Colonic mucosa (tissue), 4 donors: Measurements from ENCODE around the gene SIAH2. TPM values are rescaled to one million over a fixed set of nuclear protein-coding genes. Genes with fewer than 3 reads are reported as not detected.

Experiments used
- DNase-seq: peaks from one replicate; pipeline ENCODE4 v3.0.0-alpha.2; 2020
- H3K27ac ChIP-seq: fragments of 200-600 bp; one replicate; pipeline ENCODE4 v1.8.0; 2021
- H3K27me3 ChIP-seq: fragments of 200-600 bp; one replicate; pipeline ENCODE4 v1.8.0; 2021
- H3K36me3 ChIP-seq: fragments of 200-600 bp; one replicate; pipeline ENCODE4 v1.8.0; 2021
- H3K4me1 ChIP-seq: fragments of 200-600 bp; one replicate; pipeline ENCODE4 v1.8.0; 2021; ENCODE audit warnings: mild to moderate bottlenecking
- H3K4me3 ChIP-seq: fragments of 200-600 bp; one replicate; pipeline ENCODE4 v1.8.0; 2021
- H3K9ac ChIP-seq, 2 donors: one replicate each; pipeline ENCODE4 v1.7.0; 2013; ENCODE audit warnings: control low read depth in 2 of 2, low read depth in 2 of 2, low read length in 2 of 2
- H3K9me3 ChIP-seq: fragments of 200-600 bp; one replicate; pipeline ENCODE4 v1.8.0; 2021
- intact Hi-C: fragments of 100-400 bp; cut with DNase I; formaldehyde crosslinking; loops from one replicate; pipeline ENCODE4 v1.14.1; 2022
- total RNA-seq, 2 donors: library from RNA; stranded (reverse); fragmentation: NEBNext Ultra II Directional in 1 of 2; extraction: Animal tissue kit (Norgen Biotek cat#: 25700) in 1 of 2; gene quantifications; one replicate each; pipeline ENCODE4 v1.2.1, GENCODE V29; 2021
- TF ChIP-seq, protein P1 (sequence below): fragments of 200-600 bp; IDR thresholded peaks from one replicate; pipeline ENCODE4 v1.8.0; 2022; ENCODE audit warnings: antibody characterized with exemption, mild to moderate bottlenecking
- donor health status: healthy.
- donor health status: DM: no; HTN: no; CAD: no.
- donor health status: DM: no; HTN: no; CAD: no.

The SIAH2 gene
- total RNA-seq, 2 donors from 2014 or later = 27.9 to 33.8 TPM

DNA sequence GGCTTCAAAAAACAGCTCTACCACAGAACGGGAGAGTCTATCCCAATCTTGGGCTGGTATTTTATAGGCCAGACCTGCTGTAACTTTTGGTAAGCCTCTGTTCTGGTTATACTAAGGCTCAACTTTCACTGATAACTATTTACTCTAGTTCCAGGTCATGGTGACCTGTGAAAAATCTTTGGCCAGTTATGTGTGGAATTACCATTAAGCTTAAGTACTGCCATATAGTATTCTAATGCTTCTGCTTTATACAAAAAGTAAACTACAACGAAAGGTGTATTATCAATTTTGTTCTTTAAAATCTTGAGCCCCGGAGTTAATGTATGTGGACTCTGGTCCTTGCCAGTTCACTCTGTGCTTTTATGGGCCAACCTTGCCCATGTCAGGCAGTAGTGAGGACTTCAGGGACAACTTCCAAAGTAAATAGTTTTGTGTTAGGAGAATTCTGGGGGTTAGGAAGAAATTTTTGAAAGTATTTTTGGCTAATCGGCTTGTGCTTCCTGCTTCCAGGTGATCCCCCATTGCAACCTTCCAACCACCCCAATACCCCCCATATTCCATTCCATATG is 6.4 kb downstream of the SIAH2 start:
- H3K36me3 ChIP-seq = no peaks in the 10 kb centered on the region
- H3K27ac ChIP-seq = peak overlapping the region; percentile 4
- H3K9me3 ChIP-seq = no peaks in the 10 kb centered on the region
- H3K9ac ChIP-seq = peak overlapping the region in 1 of 2 donors; percentile 52
- peaks cover 19% of the 10 kb centered on the region for H3K4me1 ChIP-seq
- H3K4me3 ChIP-seq = no peak overlapping the region
- TF ChIP-seq, protein P1, sequence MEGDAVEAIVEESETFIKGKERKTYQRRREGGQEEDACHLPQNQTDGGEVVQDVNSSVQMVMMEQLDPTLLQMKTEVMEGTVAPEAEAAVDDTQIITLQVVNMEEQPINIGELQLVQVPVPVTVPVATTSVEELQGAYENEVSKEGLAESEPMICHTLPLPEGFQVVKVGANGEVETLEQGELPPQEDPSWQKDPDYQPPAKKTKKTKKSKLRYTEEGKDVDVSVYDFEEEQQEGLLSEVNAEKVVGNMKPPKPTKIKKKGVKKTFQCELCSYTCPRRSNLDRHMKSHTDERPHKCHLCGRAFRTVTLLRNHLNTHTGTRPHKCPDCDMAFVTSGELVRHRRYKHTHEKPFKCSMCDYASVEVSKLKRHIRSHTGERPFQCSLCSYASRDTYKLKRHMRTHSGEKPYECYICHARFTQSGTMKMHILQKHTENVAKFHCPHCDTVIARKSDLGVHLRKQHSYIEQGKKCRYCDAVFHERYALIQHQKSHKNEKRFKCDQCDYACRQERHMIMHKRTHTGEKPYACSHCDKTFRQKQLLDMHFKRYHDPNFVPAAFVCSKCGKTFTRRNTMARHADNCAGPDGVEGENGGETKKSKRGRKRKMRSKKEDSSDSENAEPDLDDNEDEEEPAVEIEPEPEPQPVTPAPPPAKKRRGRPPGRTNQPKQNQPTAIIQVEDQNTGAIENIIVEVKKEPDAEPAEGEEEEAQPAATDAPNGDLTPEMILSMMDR = no peak
- DNase-seq = peak; percentile 56
- intact Hi-C loops = no loop called here
- H3K27me3 ChIP-seq = no peaks in the 10 kb centered on the region

DNA sequence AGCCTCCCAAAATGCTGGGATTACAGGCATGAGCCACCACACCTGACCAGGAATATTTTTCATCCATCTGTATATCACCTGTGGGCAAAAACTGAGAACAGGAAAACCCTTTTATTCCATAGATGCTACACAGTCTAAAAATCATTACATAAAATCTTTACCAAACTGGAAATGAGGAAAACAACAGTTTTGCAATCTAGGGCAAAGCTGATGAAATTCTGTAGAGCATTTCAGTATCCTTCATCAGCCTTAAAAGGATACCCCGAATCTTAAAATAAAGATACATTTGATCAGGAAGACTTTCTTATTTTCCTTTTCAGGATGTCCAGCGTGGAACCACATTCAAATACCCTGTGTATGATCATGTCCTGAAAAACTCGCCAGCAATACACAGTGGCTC is 7.1 kb downstream of the SIAH2 start:
- DNase-seq = no peak
- Histone ChIP-seq H3K4me3 (no peak overlapping the region), H3K27me3 (no peaks in the 10 kb centered on the region), H3K9me3 (no peaks in the 10 kb centered on the region), H3K4me1 (peaks cover 19% of the 10 kb centered on the region), H3K36me3 (no peaks in the 10 kb centered on the region), H3K27ac (peak overlapping the region; percentile 4), H3K9ac (peak overlapping the region in 1 of 2 donors; percentile 52)
- TF ChIP-seq, protein P1 = no peak
- intact Hi-C loops = no loop called here

DNA sequence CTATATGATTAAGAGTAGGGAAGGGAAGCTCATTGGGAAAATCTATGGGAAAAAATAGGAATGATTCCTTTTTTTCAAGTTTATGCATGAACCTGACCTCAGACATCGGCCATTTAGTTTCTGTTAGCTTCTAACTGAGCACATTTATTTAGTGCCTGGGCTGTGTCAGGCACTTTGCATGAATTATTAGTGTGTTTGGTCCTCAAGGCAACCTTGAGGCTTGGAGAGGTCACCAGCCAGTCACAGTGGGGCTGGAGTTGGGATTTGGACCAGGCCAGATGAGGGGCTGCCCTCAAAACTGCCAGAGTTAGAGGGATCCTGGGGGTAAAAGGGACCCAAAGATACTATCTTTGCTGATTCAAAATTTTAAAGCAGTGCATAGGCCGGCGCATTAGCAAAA is 8.1 kb downstream of the SIAH2 start:
- Histone ChIP-seq H3K27ac (no peak overlapping the region), H3K36me3 (no peaks in the 10 kb centered on the region), H3K27me3 (no peaks in the 10 kb centered on the region), H3K9me3 (no peaks in the 10 kb centered on the region), H3K9ac (no peak overlapping the region), H3K4me1 (peaks cover 16% of the 10 kb centered on the region), H3K4me3 (no peak overlapping the region)
- TF ChIP-seq, protein P1 = no peak
- intact Hi-C loops = no loop called here
- no peak for DNase-seq

DNA sequence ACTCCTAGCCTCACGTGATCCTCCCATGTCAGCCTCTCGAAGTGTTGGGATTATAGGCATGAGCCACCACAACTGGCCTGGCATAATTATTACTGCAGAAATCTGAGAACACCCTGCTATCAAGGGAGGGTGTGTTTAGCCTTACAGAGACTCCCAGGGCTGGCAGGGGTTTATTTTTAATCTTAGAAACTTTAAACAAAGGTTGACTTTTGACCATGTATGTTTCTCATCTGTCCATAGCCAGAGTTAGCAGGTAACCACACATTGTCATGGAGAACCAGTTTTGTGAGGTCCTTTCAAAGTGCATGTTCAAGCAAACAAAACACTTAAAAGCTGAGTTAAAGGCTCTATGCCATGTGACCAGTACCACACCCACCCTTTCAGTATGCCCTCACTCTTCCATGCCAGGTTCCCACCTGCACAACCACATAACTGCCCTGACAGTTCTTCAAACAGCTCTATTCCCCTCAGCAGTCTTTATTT is 11.1 kb downstream of the SIAH2 start:
- no peaks in the 10 kb centered on the region for H3K27me3 ChIP-seq
- TF ChIP-seq, protein P1 = no peak
- peak overlapping the region; percentile 75 for H3K27ac ChIP-seq
- intact Hi-C loops = no loop called here
- peak; percentile 78 for DNase-seq
- no peaks in the 10 kb centered on the region for H3K9me3 ChIP-seq
- peaks cover 13% of the 10 kb centered on the region for H3K4me1 ChIP-seq
- H3K4me3 ChIP-seq = no peak overlapping the region
- H3K36me3 ChIP-seq = no peaks in the 10 kb centered on the region
- H3K9ac ChIP-seq = peak overlapping the region in 1 of 2 donors; percentile 42

DNA sequence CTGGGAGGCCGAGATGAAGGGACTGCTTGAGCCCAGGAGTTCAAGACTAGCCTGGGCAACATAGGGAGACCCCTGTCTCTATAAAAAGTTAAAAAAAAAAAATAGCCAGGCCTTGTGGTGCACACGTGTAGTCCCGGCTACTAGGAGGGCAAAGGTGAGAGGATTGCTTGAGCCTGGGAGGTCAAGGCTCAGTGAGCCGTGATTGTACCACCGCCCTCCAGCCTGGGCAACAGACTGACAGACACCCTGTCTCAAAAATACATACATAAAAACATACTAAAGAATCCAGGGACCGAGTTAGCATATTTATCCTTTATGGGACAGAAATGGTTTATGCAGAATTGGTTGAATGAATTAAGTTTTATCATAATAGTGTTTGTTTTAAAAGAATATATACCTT is 13.7 kb downstream of the SIAH2 start:
- DNase-seq = no peak
- Histone ChIP-seq H3K4me1 (peaks cover 18% of the 10 kb centered on the region), H3K9ac (no peak overlapping the region), H3K36me3 (no peaks in the 10 kb centered on the region), H3K27me3 (no peaks in the 10 kb centered on the region), H3K27ac (no peak overlapping the region), H3K9me3 (no peaks in the 10 kb centered on the region), H3K4me3 (no peak overlapping the region)
- TF ChIP-seq, protein P1 = no peak
- intact Hi-C loops = no loop called here
